AG09319 (cell line): Measurements from ENCODE around the gene HPS3.

Experiments
- DNase-seq: peaks from one replicate; pipeline ENCODE4 v3.0.0-alpha.2; 2010; ENCODE audit warnings: low read depth; ENCODE audit errors: extremely low read depth
- TF ChIP-seq, protein P1 (sequence below): IDR thresholded peaks from 2 replicates; pipeline ENCODE4 v1.5.1; 2011; ENCODE audit warnings: low read depth, mild to moderate bottlenecking, inconsistent platforms, low read length, moderate library complexity

The HPS3 gene, protein sequence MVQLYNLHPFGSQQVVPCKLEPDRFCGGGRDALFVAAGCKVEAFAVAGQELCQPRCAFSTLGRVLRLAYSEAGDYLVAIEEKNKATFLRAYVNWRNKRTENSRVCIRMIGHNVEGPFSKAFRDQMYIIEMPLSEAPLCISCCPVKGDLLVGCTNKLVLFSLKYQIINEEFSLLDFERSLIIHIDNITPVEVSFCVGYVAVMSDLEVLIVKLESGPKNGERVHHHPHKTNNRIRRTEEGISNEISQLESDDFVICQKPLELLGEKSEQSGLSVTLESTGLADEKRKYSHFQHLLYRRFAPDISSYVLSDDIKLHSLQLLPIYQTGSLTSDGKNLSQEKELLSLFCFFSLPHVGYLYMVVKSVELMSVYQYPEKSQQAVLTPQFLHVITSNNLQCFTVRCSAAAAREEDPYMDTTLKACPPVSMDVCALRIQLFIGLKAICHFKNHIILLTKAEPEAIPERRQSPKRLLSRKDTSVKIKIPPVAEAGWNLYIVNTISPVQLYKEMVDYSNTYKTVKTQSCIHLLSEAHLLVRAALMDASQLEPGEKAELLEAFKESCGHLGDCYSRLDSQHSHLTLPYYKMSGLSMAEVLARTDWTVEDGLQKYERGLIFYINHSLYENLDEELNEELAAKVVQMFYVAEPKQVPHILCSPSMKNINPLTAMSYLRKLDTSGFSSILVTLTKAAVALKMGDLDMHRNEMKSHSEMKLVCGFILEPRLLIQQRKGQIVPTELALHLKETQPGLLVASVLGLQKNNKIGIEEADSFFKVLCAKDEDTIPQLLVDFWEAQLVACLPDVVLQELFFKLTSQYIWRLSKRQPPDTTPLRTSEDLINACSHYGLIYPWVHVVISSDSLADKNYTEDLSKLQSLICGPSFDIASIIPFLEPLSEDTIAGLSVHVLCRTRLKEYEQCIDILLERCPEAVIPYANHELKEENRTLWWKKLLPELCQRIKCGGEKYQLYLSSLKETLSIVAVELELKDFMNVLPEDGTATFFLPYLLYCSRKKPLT

DNA sequence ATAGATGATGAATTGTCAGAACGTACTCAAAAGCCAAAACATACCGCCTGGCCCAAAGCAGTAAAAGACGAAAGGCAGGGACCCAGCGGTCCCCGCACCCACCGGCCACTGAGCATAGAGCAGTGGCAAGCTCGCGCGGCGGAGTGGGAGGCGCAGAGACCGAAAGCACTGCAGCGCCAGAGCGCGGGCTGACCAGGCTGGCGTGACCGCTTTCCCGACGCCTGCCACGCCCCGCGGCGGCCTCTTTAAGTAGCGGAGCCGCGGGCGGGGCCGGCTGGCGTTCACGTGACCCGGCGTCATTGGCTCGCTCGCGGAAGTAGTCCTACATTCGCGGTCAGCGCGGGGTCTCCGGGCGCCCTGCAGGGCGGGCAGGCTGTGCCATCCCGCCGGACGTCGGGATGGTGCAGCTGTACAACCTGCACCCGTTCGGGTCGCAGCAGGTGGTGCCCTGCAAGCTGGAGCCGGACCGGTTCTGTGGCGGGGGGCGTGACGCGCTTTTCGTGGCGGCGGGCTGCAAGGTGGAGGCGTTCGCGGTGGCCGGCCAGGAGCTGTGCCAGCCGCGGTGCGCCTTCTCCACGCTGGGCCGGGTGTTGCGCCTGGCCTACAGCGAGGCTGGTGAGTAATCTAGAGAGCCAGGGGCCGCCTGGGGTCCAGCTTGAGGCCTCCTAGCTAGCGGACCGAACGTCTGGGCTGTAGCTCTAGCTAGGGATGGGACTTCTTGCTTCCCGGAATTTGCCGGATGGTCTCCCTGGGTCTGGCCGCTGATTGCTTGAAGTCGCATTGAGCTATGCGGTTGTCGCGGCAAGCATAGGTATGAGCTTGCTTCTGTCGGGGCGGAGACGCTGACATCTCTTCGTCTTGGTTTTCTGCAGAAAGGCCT is at the start of gene HPS3:
HPS3 (plus strand) TSS at position 313 of the 880 bp plus-strand sequence; CDS start at position 399, 86 bp downstream.
- peak; percentile 69 for DNase-seq
- TF ChIP-seq, protein P1, sequence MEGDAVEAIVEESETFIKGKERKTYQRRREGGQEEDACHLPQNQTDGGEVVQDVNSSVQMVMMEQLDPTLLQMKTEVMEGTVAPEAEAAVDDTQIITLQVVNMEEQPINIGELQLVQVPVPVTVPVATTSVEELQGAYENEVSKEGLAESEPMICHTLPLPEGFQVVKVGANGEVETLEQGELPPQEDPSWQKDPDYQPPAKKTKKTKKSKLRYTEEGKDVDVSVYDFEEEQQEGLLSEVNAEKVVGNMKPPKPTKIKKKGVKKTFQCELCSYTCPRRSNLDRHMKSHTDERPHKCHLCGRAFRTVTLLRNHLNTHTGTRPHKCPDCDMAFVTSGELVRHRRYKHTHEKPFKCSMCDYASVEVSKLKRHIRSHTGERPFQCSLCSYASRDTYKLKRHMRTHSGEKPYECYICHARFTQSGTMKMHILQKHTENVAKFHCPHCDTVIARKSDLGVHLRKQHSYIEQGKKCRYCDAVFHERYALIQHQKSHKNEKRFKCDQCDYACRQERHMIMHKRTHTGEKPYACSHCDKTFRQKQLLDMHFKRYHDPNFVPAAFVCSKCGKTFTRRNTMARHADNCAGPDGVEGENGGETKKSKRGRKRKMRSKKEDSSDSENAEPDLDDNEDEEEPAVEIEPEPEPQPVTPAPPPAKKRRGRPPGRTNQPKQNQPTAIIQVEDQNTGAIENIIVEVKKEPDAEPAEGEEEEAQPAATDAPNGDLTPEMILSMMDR: no peak

DNA sequence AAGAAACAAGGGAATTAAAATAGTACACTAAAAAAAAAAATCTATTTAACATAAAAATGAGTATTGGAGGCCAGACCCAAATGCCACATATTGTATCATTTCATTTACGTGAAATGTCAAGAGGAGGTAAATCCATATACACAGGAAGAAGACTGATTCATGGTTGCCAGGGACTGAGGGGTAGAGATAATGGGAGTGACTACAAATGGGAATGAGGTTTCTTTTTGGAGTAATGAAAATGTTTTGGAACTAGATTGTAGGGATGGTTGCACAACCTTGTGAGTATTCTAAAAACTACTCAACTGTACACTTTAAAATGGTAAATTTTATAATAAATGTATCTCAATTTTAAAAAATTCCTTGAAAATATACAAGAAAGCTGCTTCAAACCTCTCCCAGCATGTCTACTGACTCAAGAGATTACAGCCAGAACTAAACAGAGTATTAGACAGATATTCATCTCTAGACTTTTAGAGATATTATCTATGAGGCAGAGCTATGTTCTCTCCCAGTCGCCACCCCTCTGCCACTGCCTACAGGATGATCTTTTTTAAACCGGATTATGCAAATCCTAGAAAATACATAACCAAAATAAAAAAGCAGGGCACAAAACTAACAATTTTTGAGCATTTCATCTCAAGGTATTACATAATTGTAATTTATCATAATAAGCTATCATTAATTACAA is 49.3 kb upstream of the HPS3 start:
- DNase-seq: no peak
- TF ChIP-seq, protein P1: no peak

DNA sequence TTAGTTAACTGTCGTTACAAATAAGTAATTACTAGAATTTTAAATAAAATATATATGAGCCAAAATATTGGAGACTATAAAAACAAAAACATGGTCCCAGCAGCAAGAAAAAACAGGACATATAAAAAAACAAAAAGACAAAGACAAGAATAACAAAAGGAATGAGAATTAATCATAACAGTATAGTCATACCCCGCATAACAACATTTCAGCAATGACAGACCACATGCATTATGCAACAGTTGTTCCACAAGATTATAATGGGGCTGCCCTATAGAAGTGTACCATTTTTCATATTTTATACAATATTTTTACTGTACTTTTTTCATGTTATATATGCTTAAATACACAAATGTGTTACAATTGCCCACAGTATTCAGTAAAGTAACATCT is 48.7 kb upstream of the HPS3 start:
- no peak for DNase-seq
- TF ChIP-seq, protein P1: no peak

DNA sequence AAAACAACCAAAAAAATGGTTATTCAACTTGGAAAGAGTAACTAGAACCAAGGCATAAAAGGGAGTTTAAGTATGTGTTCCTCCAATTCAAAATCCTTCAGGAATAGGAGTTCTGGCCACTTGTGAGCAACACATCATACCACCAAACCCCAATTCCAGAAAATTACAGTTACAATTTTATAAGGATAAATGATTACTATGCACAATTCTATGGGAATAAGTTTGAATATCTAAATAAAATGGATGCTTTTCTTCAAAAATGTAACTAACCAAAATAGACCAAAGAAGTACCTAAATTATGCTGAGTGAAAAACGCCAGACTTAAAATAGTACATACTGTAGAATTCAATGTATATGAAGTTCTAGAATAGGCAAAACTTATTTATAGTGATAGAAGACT is 47.7 kb upstream of the HPS3 start:
- no peak for DNase-seq
- TF ChIP-seq, protein P1: no peak

DNA sequence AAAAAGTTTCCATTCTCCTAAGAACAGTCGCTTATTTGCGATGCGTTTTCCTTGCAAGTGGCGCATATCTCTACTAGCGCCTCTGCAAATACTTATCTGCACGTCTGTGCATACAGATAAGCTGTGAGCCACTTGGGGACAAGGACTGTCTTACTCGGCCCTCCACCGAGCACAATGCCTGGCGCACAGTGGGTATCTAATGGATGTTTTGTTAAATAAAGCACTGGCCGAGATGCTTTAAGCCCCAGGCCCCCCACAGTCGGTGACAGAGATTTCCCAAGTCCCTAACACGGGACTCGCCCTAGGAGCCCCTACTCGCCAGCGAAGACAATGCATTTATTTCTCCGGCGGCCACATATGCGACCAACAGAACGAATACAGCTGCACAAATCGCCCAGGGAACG is 43.6 kb upstream of the HPS3 start:
- no peak for DNase-seq
- TF ChIP-seq, protein P1: no peak

DNA sequence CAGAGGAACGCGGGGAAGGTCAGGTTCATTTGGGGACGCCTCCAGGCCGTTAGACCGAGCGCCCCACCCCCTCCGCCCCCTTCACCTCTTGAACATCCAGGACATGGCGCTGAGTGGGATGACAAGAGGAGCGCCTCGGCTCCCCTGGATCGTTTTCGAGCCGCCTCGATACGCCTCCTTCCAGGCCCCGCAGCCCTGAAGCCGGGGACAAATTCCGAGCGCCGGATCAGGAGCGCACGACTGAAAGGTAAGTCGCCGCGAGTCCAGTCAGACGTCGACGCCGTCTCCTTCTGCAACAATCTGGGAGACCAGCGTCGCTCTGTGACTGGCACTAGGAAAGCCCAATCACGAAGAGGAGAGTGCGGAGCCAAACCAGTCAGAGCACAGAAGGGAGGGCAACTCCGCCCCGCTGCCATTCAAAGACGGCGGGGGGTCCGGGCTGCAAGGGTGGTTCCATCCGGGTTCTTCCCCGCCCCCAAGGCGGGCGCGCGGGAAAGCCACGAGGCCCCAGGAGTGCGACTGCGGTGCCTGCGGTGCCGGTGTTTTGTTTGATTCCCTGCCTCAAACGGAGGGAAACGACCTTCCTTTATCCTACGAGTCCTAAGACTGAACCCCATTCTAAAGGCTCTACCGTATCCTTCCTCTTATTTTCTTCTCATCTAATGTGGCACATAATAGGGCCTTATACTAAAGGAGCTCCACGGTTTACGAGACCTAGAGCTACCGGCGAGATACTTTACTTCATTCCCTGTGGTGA is 43.0 kb upstream of the HPS3 start, which contains the start of gene HLTF:
HLTF (minus strand) TSS at position 302 of the 757 bp plus-strand sequence; CDS start at position 105, 197 bp downstream.
- TF ChIP-seq, protein P1: no peak
- DNase-seq: peak; percentile 95
